Stimulated activated CD4-positive, alpha-beta T cell treated with anti-CD3 and anti-CD28 coated beads, Interleukin-1b, Interleukin-23, amount 100 ng/mL, for 4 hours (primary cell): ENCODE data around the gene SLFN5.
"Not testable (repeated sequence)": the region's sequence is repeated elsewhere in the genome, so short reads cannot be mapped to it uniquely, and the experiment has no call there.

Experiments used
- DNase-seq, 2 donors: peaks; one replicate each; pipeline ENCODE4 v3.0.0-alpha.2; 2020; ENCODE audit warnings: low read depth in 2 of 2

The SLFN5 gene

DNA sequence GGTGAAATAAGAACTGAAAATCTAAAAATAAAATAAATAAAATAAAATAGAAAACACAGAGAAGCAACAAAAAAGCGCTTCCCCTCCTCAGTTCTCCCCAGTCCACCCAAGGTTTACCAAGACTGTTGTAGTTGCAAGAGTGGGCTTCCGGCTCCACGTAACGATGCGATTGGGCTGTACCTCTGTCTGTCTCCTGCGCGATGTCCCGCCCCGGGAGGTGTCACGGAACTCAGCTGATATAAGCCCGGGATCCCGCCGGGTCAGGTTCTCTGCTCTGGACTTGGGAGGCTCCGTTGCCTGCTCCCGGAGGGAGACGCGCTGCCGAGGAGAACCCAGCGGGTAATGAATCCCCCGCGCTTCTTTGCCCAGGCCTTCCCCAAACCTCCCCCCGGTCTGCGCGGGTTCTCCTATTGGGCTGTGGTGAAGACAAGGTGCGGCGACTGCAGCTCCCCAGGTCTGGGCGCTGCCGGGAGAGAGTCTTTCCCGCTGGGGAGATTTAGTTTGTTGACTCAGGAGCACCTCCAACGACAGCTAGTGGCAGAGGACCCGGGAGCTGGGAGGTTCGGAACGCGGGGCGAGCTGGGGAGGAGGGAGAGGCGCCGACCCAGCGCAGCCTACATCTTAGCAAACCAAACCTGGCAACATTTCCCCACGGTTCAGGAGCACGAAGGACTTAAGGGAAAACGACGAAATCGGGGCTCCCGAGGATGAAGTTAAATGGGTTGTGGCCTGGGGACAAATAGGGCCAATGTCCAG, at the start of gene SLFN5:
Gene SLFN5 (plus strand): TSS at position 268 of the 756 bp plus-strand sequence. CDS start 15,619 bp downstream, outside the sequence.
- DNase-seq: peak; percentile 78 to 93

DNA sequence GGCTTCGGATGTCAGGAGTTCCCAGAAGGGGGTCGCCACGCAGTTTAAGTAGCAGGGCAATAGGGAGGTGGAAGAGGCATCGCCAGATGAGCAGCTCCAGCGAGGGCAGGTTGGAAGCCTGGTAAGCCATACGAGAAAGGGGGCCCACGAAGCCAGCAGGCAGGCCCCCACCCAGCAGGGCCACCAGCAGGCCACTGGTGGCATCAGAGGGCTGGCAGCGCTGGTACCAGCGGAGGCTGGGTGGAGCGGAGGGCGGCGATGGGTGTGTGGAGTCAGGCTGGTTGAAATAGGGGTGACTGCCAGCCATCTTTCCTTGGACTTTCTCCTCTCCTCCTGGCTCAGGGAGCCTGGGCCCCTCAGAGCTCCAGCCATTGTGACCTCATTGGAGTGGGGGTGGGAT, 48.9 kb upstream of the SLFN5 start, which contains the start of gene SLC35G3:
Gene SLC35G3 (minus strand): TSS at position 393 of the 400 bp plus-strand sequence. CDS start 86 bp downstream, at position 307.
- not testable (repeated sequence) for DNase-seq

DNA sequence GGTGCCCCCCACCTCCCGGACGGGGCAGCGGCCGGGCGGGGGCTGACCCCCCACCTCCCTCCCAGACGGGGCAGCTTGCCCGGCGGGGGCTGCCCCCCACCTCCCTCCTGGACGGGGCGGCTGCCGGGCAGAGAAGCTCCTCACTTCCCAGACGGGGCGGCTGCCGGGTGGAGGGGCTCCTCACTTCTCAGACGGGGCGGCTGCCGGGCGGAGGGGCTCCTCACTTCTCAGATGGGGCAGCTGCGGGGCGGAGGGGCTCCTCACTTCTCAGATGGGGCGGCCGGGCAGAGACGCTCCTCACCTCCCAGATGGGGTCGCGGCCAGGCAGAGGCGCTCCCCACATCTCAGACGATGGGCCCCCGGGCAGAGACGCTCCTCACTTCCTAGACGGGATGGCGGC, 47.8 kb upstream of the SLFN5 start:
- DNase-seq: not testable (repeated sequence)

DNA sequence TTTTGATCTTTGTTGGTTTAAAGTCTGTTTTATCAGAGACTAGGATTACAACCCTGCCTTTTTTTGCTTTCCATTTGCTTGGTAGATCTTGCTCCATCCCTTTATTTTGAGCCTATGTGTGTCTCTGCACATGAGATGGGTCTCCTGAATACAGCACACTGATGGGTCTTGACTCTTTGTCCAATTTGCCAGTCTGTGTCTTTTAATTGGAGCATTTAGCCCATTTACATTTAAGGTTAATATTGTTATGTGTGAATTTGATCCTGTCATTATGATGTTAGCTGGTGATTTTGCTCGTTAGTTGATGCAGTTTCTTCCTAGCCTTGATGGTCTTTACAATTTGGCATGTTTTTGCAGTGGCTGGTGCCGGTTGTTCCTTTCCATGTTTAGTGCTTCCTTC, 40.3 kb upstream of the SLFN5 start:
- not testable (repeated sequence) for DNase-seq

DNA sequence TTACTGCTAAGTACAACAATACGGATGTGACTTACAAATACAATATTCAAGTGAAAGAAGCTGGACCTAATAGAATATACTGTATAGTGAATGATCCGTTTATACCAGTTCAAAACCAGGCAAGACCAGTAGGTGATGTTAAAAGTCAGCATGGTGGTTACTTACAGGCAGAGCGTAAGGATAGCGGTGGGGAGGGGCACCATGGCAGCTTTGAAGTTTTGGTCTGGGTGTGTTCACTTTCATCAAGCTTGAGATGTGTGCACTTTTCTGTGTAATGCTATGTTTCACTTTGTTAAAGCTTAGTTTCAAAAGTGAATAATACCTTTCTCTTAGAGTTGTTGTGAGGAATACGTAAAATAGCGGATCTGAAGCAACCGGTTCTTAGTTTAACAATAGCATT, 32.1 kb upstream of the SLFN5 start:
- DNase-seq: no peak

DNA sequence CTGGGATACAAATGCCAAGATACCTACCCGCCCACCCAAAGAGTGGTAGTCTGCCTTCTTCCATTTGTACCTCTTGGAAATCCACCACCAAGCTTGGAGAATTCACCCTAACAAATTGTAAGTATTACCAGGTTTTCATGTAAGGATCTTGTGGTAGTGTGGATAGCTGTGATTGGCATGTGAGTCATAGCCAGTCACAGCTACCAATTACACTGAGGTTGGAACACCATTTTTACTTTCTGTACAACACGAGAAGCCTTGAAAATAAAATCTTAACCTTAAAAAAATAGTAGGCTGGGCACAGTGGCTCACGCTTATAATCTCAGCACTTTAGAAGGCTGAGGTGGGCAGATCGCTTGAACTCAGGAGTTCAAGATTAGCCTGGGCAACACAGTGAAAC, 30.2 kb upstream of the SLFN5 start:
- no peak for DNase-seq

DNA sequence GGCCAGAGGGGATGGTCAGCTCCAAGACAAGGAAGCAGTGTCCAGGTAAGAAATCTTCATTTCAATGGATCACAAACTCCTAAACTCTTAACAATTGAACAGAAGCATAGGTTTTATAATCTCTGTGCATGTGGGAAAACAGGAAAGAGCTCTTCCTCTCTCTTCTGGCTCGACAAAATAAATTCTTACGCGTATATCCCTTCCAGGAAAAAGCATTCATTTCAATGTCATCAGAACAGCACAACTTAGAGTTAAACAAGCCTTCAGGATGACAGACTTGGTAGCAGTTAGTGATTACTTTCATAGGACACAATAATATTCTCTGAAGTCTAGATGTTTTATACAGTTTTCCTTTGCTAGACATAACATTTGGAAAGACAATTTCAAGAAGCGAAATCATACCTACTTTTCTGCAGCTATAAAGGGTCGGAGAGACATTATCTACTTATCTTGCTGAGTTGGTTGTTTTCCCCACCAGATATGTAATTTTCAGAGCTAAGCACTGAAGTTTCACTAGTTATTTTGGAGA, 29.4 kb upstream of the SLFN5 start:
- no peak for DNase-seq

DNA sequence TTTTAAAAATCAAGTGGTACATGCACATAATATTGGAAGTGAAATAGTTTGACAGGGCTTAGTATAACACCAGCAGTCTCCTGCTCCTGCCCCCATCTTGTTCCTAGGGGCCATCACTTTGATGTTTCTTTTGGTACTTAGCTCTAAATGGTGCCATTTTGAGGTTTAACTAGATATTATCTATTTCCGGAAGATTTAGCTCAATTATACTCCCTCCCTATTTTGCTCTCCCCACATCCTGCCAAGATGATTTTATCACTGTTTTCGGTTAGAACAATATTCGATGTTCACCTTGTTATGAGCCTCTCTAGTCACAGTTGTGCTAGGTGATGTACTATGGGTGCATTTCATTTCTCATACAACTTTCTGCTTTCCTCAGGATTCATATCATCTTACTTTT, 28.7 kb upstream of the SLFN5 start:
- no peak for DNase-seq

DNA sequence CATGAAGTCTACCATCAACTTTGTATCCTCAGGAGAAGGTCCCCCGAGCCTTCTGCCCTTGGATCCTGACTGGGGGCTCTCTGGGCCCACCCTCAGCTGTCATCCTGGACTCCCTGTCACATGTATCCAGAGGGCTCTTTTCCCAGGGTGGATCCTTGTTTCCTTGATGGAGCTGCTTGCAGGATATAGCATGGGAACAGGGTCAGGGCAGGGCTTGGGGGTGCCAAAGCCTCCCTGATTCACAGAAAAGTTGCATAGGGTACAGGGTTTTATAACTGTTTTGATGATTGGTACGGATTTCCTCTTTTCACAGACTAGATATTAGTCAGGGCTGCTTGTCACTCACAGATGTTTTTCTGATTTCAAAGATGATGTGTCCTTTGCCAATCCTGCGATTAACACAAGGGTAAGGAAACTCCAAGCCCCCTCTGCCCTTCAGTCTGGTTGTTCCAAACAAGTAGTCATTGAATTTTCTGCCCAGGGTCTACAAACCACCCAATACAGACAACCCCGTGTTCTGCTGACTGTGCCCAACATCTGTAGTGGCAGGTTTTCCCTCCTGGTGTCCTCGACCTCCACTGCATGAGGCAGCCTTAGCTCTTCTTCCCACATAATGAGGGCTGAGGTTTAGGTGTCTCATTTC, 28.1 kb upstream of the SLFN5 start:
- no peak for DNase-seq

DNA sequence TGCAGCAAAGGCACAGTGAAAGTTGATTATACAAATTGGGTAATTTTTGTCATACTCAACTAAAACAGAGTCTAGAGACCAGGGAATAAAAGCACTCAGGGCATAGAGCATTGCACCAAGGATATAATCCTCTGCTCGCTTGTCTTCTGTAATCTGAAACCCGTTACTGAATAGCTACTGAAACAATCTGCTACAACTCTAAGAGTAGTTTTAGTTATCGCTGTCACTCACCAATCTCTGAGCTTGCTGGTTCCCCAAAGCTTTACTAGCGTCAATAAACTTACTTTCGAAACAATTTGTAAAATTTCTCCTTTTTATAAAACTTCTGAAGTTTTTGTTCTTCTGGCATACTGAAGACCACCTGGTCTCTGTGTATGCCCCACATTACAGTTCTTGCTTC, 25.8 kb upstream of the SLFN5 start:
- DNase-seq: no peak

DNA sequence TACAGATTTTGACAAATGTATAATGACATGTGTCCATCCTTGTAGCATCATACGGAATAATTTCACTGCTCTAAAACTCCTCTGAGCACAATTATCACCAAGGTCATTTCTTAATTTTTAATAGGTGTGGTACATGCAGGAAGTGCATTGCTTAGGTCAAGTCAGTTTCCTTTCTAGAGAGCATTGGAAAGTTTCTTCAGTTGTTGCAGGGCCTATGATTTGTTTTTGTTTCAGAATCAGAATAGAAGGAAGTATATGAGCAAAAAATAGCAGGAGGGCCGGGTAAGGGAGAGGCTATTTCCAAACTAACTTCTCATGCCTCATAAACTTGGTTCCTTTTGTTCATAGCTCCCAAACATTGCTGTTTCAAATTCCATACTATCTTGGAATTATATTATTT, 24.0 kb upstream of the SLFN5 start:
- no peak for DNase-seq

DNA sequence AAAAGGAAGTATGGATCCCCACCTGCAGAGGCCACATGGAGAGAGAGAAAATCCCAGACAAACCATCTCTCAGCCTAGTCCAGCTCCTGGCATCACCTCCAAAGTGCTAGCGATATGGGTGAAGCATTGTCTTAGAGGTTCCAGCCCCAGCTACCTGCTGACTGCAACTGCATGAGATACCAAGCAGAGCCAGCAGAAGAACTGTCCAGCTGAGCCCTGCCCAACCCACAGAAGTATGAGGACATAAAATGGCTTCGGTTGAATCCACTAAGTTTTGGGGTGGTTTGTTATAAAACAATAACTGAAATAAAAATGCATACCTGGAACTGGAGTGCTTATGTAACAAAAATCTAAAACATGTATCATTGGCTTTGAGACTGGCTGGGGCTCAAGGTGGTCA, 20.4 kb upstream of the SLFN5 start:
- DNase-seq: no peak

DNA sequence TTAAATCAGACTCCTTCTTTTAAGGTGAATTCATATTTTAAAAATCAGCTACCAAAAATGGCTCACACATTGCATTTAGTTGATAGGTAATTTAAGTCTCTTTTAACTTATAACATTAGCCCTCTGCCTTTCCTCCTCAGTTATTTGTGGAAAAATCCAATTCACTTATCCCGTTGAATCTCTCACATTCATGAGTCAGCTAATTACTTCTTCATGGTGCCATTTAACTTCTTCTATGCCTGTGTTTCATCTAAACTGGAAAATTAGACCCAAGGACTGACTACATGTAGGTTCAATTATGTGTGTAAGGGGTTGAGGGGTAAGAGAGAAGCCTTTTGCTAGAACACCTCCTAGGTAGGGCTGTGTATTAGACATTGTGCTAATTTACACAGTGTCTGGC, 18.4 kb upstream of the SLFN5 start:
- DNase-seq: no peak

DNA sequence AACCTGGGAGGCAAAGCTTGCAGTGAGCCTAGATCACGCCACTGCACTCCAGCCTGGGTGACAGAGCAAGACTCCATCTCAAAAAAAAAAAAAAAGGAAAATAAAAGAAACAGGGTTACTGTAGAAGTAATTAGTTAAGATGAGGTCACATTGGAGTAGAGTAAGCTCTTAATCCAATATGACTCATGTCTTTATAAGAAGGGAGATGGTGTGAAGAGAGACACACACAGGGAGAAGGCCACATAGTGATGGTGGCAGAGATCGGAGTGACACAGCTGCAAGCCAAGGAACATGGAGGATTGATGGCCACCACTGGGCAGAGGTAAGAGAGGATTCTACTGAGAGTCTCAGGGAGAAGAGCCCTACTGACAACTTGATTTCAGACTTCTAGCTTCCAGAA, 15.3 kb upstream of the SLFN5 start:
- no peak for DNase-seq

DNA sequence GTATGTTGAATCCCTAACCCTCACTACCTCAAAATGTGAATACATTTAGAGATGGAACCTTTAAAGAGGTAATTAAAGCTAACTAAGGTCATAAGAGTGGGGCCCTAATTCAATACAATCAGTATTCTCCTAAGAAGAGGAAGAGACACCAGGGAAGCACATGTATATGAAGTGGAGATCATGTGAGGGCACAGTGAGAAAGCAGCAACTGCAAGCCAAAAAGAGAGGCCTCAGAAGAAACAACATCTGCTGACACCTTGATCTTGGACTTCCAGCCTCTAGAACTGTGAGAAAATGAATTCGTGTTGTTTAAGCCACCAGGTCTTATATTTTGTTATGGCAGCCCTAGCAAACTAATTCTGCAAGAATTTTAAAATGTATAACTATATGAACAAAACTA, 13.2 kb upstream of the SLFN5 start:
- no peak for DNase-seq

DNA sequence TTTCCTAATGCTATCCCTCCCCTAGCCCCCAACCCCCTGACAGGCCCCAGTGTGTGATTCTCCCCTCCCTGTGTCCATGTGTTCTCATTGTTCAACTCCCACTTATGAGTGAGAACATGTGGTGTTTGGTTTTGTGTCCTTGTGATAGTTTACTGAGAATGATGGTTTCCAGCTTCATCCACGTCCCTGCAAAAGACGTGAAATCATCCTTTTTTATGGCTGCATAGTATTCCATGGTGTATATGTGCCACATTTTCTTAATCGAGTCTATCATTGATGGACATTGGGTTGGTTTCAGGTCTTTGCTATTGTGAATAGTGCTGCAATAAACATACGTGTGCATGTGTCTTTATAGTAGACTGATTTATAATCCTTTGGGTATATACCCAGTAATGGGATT, 8.6 kb upstream of the SLFN5 start:
- DNase-seq: not testable (repeated sequence)

DNA sequence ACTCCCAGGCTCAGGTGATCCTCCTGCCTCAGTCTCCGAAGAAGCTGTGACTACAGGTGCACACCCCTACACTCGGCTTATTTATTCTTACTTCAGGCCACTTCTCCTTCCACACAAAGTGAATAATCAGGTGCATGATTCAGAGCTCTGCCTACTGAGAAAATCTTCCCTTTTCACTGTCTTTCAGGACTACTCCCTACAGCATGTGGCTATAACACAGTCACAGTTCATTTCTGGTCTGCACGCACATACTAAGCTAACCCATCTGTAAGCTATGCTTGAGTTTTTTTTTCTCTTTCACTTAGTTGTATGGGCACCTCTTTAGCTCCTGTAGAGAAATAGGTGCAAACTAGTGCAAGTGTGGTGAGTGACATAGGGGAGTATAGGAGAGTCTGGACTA, 7.6 kb upstream of the SLFN5 start:
- DNase-seq: no peak

DNA sequence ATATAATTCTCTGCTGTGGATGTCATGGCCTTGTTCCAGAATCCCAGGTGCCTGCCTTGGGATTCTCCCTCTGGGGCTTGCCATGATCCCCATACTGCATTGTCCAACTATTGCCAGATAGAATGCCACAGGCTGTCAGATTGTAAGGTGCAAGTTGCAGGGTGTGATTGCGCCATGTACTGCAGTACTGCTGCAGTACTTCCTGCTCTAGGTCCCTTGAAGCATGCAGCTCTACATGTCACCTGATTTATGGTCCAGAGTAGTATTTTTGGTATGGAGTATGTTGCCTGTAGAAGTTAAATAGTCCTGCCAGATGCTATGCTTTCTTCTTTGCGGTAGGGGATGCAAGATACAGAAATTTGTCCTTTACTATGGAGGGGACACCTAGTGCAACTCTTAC, 7.0 kb upstream of the SLFN5 start:
- DNase-seq: no peak

DNA sequence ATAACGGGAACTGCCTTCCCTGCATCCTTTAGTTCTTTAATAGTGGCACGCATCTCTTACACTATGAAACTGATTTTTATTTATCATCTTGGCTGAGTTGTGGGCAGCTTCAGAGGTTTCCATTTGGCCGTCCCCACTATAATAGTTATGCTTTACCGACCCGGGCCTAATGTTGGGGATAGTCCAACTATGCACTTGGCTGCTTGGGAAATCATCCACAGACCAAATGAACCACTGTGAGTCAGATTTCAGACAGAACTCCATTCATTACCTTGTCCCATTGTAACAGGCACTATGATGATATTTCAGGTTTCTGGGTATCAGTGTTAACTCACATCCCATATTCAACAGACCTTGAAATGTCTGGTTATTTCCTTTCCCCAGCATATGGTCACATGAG, 6.1 kb upstream of the SLFN5 start:
- no peak for DNase-seq

DNA sequence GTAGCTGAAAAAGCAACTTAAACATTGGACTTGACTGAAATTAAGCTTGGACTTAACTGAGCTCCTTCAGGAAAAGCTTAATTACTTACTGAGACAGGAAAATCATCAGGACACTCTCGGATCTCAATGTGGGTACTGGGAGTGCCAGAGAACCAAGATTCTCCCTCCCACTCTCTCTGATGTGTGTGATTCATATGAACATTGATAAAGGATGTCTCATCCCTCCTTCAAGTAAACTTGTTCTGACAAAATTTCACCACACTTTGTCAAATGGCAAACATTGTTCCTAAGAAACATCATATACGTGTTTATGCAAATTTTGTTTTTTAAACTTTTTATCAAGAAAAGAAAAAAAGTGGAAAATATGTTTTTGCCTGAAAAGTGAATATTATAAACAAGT, 4.1 kb upstream of the SLFN5 start:
- DNase-seq: no peak

DNA sequence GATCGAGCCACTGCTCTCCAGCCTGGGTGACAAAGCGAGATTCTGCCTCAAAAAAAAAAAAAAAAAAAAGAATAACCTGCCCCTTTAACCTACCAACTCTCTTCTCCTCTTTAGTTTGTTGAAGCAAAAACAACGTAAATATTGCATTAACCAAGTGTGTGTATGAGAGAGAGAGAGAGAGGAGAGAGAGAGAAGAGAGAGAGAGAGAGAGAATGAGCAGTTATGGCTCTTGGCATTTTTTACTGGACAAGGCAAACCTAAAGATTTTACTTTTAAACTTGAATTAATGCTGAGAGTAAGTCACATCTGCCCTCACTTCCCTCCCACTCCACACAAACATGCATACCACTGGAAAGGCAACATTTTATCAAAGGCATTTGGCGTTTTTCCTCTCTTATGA, 3.0 kb upstream of the SLFN5 start:
- no peak for DNase-seq

DNA sequence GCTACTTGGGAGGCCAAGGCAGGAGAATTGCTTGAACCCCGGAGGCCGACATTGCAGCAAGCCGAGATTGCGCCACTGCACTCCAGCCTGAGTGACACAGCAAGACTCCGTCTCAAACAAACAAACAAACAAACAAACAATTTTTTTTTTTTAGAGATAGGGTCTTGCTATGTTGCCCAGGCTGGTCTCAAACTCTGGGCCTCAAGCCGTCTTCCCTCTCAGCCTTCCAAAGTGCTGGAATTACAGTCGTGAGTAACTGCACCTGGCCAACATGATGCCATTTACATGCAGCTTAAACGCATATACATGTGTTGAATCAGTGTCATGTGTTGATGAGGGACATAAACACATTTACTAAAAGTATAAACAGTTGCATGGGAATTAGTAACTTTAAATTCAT, 2.0 kb upstream of the SLFN5 start:
- DNase-seq: no peak

DNA sequence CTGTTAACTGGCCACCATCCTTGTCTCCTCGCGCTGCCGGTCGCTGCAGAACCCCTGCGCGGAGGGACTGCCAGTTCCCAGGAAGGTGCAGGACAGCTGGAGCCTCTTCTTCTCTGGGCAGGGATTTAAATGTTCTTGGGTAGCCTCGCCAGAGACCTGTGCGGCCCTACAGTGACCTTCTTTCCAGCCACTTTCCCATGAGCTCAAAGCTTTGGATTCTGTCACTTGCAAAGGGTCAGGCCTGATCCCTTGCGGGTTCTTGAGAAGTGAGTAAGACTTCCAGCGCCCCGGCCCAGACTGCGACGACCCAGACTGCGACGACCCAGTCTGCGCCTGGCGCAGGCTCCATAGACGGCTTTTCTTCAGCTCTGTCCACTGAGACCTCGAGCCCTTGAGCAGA, 1.4 kb upstream of the SLFN5 start:
- peak in 1 of 2 donors; percentile 32 for DNase-seq
